Right lobe of liver (tissue), 6 donors: ENCODE results near the gene CACNB3. TPM values are rescaled to one million over a fixed set of nuclear protein-coding genes. Genes with fewer than 3 reads are reported as not detected.
"Not testable (repeated sequence)": the region's sequence is repeated elsewhere in the genome, so short reads cannot be mapped to it uniquely, and the experiment has no call there.

Source experiments
- ATAC-seq, 4 donors: fragments of 200-7000 bp; cut with Tn5 transposase; one replicate each; pipeline ENCODE4 v1.9.1; 2020; ENCODE audit warnings: mild to moderate bottlenecking in 4 of 4, moderate library complexity in 4 of 4
- DNase-seq, 3 donors: peaks; one replicate each; pipeline ENCODE4 v3.0.0-alpha.2; 2020
- H3K27ac ChIP-seq, 3 donors: fragments of 200-600 bp; one replicate each; pipeline ENCODE4 v1.8.0; 2022
- H3K27me3 ChIP-seq, 2 donors: fragments of 200-600 bp; one replicate each; pipeline ENCODE4 v1.8.0; 2022
- H3K36me3 ChIP-seq, 4 donors: fragments of 200-600 bp; sonication (generic) in 1 of 4; one replicate each; pipeline versions ENCODE4 v1.5.1 to v1.8.0; 2017 to 2022; ENCODE audit warnings: control low read depth in 1 of 4
- H3K4me1 ChIP-seq, 4 donors: fragments of 200-600 bp; sonication (generic) in 1 of 4; one replicate each; pipeline versions ENCODE4 v1.5.1 to v1.8.0; 2017 to 2022; ENCODE audit warnings: control low read depth in 1 of 4
- H3K4me3 ChIP-seq, 3 donors: fragments of 200-600 bp; one replicate each; pipeline ENCODE4 v1.8.0; 2022
- H3K9me3 ChIP-seq, 4 donors: fragments of 200-600 bp; sonication (generic) in 1 of 4; one replicate each; pipeline versions ENCODE4 v1.5.1 to v1.8.0; 2017 to 2022; ENCODE audit warnings: control low read depth in 1 of 4
- POLR2A ChIP-seq: fragments of 450-650 bp; IDR thresholded peaks from one replicate; pipeline ENCODE4 v1.6.1; 2017; ENCODE audit warnings: antibody characterized with exemption, mild to moderate bottlenecking
- WGBS: methylation state at CpG from one replicate; pipeline ENCODE4 v1.1.6; 2018; ENCODE audit warnings: low coverage, low lambda C conversion rate; ENCODE audit not compliant: insufficient coverage; ENCODE audit errors: missing lambda C conversion rate; 5-methylcytosine and 5-hydroxymethylcytosine counted together
- intact Hi-C, 2 donors: fragments of 100-400 bp; cut with DNase I; formaldehyde crosslinking; loops; one replicate each; pipeline versions ENCODE4 v1.11.2 to v1.14.1; 2022
- total RNA-seq, 6 experiments: library from RNA; depleted of rRNA in 2 of 6; stranded (reverse); fragments of >200 nt in 2 of 6; fragmentation: NEBNext Ultra II Directional in 3 of 6; extraction: Animal tissue kit (Norgen Biotek cat#: 25700) in 3 of 6; gene quantifications; one replicate each; pipeline versions ENCODE4 v1.1.0 to v1.2.4, GENCODE V29; 2016 to 2023
- TF ChIP-seq, protein P1 (sequence below), 4 donors: fragments of 200-600 bp in 3 of 4; fragments of 450-650 bp in 1 of 4; IDR thresholded peaks; one replicate each; pipeline versions ENCODE4 v1.5.1 to v1.8.0; 2016 to 2022; ENCODE audit warnings: antibody characterized with exemption in 4 of 4, mild to moderate bottlenecking in 2 of 4
- donor health status: DM: no; HTN: yes; CAD: no.
- donor health status: DM: no; HTN: no; CAD: no.
- donor health status: DM: no; HTN: no; CAD: no.
- donor health status: DM: no; HTN: yes; CAD: no.
- donor health status: DM: no; HTN: yes; CAD: no.

Gene CACNB3
- total RNA-seq, 6 experiments from 2014 or later, result 0.62 to 2.1 (median 1.2) TPM

DNA sequence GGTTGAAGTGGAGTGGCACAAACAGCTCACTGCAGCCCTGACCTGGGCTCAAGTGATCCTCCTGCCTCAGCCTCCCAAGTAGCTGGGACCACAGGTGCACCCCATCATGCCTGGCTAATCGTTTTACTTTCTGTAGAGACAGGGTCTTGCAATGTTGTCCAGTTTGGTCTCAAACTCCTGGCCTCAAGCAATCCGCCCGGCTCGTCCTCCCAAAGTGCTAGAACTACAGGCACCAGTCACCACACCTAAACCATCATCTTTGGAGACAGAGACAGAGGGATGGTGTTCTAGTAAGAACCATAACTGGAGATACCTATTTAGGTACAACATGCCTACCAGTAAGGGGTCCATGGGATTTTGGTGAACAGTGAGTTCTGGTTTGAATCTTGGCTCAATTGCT lies 36.2 kb downstream of the CACNB3 start:
- no peak for DNase-seq
- no peak for ATAC-seq
- WGBS, result 84% methylated on average over 4 of the region's 4 CpGs
- Histone ChIP-seq H3K27ac (no peak overlapping the region), H3K4me1 (peaks cover 0 to 12% (median 5%) of the 10 kb centered on the region in 4 donors), H3K36me3 (peaks cover 0 to 22% (median 6%) of the 10 kb centered on the region in 4 donors), H3K4me3 (no peak overlapping the region), H3K27me3 (no peaks in the 10 kb centered on the region), H3K9me3 (no peaks in the 10 kb centered on the region)
- intact Hi-C loops, result loop anchor here (10.0 kb wide), 1 partner anchor 80 kb away; no protein-coding TSS in a partner anchor
- TF ChIP-seq, protein P1, sequence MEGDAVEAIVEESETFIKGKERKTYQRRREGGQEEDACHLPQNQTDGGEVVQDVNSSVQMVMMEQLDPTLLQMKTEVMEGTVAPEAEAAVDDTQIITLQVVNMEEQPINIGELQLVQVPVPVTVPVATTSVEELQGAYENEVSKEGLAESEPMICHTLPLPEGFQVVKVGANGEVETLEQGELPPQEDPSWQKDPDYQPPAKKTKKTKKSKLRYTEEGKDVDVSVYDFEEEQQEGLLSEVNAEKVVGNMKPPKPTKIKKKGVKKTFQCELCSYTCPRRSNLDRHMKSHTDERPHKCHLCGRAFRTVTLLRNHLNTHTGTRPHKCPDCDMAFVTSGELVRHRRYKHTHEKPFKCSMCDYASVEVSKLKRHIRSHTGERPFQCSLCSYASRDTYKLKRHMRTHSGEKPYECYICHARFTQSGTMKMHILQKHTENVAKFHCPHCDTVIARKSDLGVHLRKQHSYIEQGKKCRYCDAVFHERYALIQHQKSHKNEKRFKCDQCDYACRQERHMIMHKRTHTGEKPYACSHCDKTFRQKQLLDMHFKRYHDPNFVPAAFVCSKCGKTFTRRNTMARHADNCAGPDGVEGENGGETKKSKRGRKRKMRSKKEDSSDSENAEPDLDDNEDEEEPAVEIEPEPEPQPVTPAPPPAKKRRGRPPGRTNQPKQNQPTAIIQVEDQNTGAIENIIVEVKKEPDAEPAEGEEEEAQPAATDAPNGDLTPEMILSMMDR (IDR thresholded peaks at IDR 0.05), result no peak
- no peak for TF ChIP-seq POLR2A

DNA sequence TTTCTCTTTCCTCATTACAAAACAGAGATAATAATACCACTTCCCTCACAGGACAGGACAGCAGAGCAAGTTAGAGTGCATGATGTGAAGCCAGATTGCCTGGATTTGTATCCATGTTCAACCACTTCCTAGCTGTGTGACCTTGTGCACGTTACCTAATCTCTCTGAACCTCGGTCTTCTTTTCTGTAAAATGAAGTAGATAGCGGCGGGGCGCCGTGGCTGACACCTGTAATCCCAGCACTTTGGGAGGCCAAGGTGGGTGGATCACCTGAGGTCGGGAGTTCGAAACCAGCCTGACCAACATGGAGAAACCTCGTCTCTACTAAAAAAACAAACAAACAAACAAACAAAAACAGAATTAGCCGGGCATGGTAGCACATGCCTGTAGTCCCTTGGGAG lies 36.6 kb downstream of the CACNB3 start:
- not testable (repeated sequence) for DNase-seq, H3K27me3 ChIP-seq, H3K9me3 ChIP-seq, H3K4me3 ChIP-seq, ATAC-seq, H3K27ac ChIP-seq
- intact Hi-C loops, result loop anchor here (5.0 to 10.0 kb wide), 2 partner anchors 37 to 80 kb away; no protein-coding TSS in a partner anchor
- 70% methylated on average over 8 of the region's 10 CpGs for WGBS
- Histone ChIP-seq H3K36me3 (peaks cover 0 to 26% (median 7%) of the 10 kb centered on the region in 4 donors), H3K4me1 (peaks cover 0 to 12% (median 5%) of the 10 kb centered on the region in 4 donors)

- no peaks in the 10 kb centered on the region for H3K9me3 ChIP-seq
- H3K27me3 ChIP-seq, result no peaks in the 10 kb centered on the region
- H3K4me1 ChIP-seq, result peaks cover 0 to 3% (median under 1%) of the 10 kb centered on the region in 4 donors
- ATAC-seq (no peak), DNase-seq (no peak)
- no peak overlapping the region for H3K4me3 ChIP-seq
- H3K27ac ChIP-seq, result no peak overlapping the region
- WGBS, result 63% methylated on average over 1 of the region's 2 CpGs
- peaks cover 0 to 40% (median 9%) of the 10 kb centered on the region in 4 donors for H3K36me3 ChIP-seq
- intact Hi-C loops, result loop anchor here (5.0 to 10.0 kb wide), 2 partner anchors 36 to 78 kb away; no protein-coding TSS in a partner anchor
- no peak for TF ChIP-seq POLR2A
- TF ChIP-seq, protein P1 (IDR thresholded peaks at IDR 0.05), result no peak
These were observed 38.1 kb downstream of the CACNB3 start for GRCh38 chr12:48856379-48856778.

- intact Hi-C loops, result loop anchor here (5.0 to 10.0 kb wide), 2 partner anchors 35 to 77 kb away; no protein-coding TSS in a partner anchor
- peaks cover 0 to 48% (median 9%) of the 10 kb centered on the region in 4 donors for H3K36me3 ChIP-seq
- no peak for TF ChIP-seq POLR2A
- TF ChIP-seq, protein P1 (IDR thresholded peaks at IDR 0.05), result no peak
- DNase-seq (no peak), ATAC-seq (peak in 1 of 4 donors; percentile 4)
- no CpG with 5 or more reads among the region's 13 CpGs for WGBS
- no peak overlapping the region for H3K4me3 ChIP-seq
- H3K4me1 ChIP-seq, result peaks cover 0 to 3% (median 0%) of the 10 kb centered on the region in 4 donors
- H3K27ac ChIP-seq, result no peak overlapping the region
- H3K9me3 ChIP-seq, result no peaks in the 10 kb centered on the region
- H3K27me3 ChIP-seq, result no peaks in the 10 kb centered on the region
These were observed 39.1 kb downstream of the CACNB3 start for GRCh38 chr12:48857278-48857994.

DNA sequence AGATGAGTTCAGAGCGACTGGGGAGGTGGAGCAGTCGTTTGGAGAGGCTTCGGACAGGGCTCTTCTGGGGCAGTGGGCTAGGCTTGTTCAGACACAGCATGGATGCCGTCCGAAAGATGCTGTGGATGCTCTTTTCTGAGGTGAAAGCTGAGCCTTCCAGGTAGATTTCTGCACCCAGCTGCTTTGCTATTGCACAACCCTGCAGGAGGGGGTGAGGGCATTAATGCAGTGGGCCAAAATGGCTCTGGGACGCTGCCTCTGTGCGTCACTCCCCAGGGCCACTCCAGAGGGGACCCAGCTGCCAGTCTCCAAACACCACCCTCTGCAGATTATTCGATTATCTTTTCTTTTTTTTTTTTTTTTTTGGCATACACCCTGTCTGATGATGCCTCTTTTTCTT lies 39.7 kb downstream of the CACNB3 start:
- 80% methylated on average over 8 of the region's 8 CpGs for WGBS
- H3K36me3 ChIP-seq, result peaks cover 0 to 48% (median 9%) of the 10 kb centered on the region in 4 donors
- H3K27ac ChIP-seq, result no peak overlapping the region
- no peak overlapping the region for H3K4me3 ChIP-seq
- TF ChIP-seq, protein P1 (IDR thresholded peaks at IDR 0.05), result no peak
- TF ChIP-seq POLR2A, result no peak
- no peaks in the 10 kb centered on the region for H3K27me3 ChIP-seq
- ATAC-seq (peak in 1 of 4 donors; percentile 1), DNase-seq (no peak)
- H3K4me1 ChIP-seq, result peaks cover 0 to under 1% (median 0%) of the 10 kb centered on the region in 4 donors
- H3K9me3 ChIP-seq, result no peaks in the 10 kb centered on the region
- intact Hi-C loops, result loop anchor here (5.0 to 10.0 kb wide), 2 partner anchors 34 to 77 kb away; no protein-coding TSS in a partner anchor
